Hippocampal formation (tissue), 2 donors: Measurements from ENCODE around the gene TMPRSS5.
"Not testable (repeated sequence)": the region's sequence is repeated elsewhere in the genome, so short reads cannot be mapped to it uniquely, and the experiment has no call there.

ENCODE experiments used
- DNase-seq, 2 donors: peaks; one replicate each; lab custom pipeline; 2025; lab: John Stamatoyannopoulos, UW

Gene TMPRSS5

DNA sequence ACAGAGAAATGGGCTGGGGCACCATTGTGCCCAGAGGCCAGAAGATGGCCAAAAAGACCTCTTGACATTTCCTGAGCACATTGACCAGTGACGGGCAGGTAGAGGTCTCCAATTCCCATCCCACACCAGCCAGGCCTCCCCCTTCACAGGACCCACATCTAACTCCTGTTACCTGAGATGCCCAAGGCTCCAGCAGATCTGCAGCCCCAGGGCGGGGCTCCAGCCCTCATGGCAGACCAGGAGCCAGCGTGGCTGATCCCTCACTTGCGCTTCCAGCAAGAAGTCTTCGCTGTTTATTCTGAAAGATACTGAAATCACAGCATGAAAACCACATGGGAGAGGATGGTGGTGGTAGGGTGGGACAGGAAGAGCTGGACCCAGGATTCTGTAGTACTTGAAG lies 9.0 kb downstream of the TMPRSS5 start:
- DNase-seq, result no peak

DNA sequence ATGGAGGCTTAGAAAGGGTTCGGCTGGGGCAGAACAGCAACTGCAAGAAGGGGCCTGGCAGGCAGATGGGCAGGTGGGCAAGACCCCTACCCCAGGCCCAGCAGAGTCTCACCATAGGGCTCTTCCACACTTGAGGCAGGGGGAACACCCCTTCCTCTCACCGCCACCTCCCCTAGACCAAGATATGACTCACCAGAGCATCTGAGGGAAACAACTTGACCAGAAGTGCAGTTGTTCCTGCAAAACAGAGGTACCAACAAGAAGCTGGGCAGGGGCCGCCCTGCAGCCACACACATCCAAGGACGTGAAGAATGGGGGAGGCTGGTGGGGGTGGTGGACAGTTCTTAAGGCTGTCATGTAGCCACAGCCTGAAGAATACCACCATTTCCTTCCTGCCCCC lies 10.9 kb downstream of the TMPRSS5 start:
- DNase-seq, result no peak

DNA sequence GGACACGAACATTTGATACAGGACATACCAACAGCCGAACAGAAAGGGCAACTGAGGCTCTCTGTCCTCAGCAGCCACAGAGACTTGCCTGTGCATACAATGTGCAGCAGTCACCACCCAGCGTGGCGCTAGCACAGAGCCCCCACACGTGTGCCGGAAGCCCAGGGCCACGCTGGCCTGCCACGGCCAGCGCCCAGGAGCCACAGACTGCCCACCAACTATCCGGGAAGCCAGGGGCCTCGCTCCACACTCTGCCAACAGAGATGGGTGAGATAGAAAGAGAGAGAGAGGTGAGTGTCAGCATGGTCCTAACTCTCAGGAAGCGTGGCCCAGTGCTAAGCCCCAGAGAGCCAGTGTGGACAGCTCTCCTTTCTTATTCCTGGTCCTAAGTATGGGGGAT lies 11.7 kb downstream of the TMPRSS5 start:
- no peak for DNase-seq

DNA sequence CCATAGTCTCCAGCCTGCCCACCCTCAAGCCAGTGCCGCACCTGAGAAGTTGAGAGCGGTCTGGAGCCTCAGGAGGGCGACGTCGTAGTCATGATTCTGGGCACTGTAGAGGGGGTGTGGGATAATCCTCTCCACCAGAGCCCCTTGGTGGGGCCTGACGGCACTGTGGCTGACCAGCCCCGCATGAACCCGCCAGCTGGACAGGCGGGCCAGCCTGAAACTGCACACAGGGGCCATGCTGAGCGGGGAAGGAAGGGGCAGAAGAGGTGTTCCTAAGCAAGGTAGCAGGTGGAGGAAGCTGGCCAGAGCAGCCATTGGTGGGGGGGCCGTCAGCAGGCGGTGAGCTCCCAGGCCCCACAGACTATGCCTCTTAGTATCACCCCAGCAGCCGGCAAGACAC lies 13.1 kb downstream of the TMPRSS5 start:
- no peak for DNase-seq

DNA sequence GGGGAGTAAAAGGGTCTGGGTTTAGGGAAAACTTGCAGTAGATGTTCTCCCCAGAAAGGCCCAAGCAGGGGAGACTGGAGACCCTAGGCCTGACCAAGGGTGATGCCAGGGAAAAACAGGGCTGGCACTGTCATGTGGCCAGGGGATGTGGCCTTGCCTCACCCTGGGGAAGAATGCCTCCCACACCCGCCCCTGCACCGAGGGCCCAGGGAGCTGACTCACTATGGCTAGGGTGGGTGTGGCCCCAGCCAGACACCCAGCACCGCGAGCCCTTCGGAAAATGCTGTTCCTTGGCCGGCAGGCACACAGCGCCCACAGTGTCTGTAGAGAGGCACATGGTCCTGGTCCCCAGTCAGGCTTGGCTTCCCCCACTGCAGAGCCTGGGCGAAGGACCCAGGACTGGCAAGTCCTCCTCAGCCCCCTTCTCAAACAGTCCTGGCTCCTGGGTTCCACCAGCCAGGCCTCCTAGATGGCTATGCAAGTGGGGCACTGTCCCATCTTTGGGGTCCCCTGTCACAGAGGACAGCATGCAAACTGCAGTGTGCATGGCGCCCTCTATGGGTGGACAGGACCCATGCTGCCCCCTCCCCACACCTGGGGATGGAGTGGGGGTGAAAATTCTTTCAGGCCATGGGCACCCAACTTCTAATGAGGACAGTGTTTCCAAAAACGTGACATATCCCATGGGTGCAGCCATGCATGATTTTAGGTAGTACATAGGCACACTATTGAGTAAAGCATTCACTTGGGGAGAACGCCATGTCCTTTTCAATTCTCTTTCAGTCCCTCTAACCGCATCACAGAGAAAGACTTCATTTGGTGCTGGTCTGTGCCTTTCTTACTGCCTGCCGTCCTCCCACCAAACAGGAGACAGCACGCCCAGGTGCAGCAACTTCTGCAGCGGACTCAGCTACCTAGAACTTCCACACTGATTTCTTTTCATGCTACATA lies 15.2 kb downstream of the TMPRSS5 start:
- DNase-seq, result no peak

DNA sequence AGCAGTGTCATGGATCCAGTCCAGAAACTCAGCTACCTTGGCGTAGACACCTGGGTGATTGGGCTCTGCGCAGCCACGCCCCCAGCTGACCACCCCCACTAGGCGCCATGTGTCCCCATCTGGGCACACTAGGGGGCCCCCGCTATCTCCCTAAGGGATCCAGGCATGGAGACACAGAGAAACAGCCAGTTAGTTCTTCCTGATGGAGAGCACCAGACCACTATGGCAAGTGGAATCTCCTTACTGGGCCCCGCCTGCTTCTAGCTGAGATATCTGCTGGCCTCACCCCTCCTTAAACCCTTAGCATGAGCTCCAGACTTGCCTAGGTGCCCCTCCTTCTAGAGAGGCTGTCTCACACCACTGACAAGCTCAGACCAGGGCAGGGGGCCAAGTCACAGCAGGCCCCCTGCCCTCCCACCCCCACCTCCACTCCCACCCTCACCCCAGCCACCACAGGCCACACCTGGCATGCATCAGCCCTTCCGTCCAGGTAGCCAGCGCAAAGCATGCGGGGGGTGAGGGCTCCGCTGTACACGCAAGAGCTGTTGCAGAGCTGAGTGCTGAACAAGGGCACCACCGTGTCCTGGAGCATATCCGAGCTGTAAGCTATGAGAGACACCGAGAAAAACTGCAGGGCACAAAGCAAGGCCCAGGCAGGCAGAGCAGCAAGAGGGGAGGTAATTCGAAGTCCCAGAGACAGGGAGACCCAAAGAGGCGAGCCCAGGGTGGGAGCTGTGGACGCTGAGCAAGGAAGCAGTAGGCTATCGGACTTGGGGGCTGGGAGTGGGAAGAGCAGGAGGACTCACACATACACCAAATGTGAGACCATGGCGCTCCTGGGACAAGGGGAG lies 16.1 kb downstream of the TMPRSS5 start:
- no peak for DNase-seq

DNA sequence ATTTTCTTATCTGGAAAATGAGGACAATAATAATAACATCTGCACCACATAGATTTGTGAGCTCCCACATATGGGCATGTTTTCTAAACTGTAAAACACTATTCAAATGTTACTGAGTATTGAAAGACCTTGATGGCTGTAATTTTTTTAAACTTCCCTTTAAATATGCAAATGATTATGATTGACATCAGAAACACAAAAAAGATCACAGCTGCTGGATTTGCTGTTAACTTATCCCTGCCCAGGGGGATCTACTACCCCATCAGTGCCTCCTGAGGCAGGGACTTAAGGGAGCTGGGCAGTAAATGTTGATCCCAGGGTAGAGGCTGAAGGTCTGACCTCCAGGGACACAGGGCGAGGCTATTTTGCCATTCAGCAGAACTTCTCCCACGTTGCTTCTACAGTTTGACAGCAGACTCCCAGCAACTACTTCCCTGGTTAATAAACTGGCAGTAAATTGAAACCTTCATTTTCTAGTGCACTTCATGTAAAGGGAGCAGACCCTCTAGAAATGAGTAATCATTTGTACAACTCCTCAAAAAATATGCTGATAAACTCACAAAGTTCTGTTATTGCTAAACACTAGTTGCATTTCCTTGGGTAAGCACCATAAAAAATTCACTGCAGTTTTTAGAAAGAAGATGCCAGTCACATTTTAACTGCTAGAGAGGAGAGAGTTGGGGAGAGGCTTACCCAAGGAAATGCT lies 20.3 kb downstream of the TMPRSS5 start:
- no peak for DNase-seq

DNA sequence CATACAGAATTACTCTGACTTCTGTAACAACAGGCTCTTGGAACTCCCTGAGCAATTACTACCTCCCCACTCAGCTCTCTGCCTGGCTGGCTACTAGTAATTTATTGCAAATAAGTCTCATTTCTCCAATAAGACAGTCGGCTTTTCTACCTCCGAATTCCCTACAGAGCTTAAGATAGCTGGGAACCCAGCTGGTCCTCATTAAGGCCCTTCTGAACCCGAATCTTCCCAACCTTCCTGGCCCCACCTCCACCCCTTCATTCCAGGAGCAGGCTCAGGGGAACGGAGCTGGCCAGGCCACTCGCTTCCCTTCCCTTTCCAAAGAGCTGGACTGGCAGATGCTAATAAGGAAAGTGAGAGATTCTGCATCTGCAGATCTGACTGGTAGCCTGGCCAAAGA lies 21.6 kb downstream of the TMPRSS5 start:
- no peak for DNase-seq

DNA sequence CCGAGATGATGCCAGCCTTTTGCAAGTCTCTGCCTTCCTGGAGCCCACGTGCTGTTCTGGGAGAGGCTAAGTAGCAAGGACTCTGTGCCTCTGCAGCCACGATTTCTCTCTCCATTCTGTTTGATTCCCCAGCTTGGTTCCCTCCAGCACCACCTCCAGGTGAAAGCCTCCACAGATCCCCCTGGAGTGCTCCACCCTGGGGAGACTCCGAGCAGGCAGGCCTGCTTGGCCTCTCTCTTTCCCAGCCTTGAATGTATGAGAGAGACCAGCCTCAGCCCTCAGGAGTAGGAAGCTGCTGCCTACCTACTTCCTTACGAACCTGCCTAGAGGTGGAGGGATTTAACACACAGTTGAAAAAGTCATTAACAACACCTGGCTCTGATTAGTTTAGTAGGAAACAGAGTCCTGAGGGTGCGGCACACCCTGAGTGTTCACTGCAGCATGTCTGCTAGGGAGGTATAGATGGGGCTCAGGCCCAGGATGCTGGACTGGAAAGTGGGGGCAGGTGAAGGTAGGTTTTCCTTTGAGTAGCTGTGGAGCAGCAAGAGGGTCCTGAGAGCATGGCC lies 22.5 kb downstream of the TMPRSS5 start:
- DNase-seq, result no peak

DNA sequence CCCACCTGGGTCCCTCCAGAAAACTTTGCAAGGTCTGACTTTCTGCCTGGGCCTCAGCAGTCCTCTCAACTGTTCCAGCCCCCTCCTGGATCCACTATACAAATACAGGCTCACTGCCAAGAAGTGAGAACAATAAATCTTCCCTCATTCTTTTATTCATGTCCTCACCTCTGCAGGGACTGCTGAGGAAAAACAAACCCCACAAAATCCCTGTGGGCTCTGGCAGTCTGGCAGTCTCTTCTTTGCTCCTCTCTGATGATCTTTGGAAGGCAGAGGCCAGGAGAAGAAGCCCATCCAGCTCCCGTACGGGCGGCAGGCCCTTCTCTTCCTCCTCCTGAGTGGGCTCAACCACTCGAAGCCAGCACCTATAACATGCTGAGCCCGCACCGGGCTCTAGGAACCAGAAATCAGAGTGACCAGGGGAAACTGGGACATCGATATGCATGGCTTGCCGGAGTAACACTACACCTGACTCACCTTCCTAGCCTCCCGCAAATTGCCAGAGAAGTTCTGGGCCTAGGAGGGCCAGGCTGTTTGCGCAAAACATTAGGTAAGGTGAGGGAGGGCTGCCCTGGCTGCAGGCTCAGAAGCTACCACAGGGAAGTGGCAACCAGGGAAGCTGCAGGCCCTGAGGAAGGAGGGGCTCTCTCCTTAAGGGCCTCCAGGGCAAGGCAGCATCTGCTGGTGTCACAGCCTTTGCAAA lies 24.2 kb downstream of the TMPRSS5 start:
- DNase-seq, result no peak

DNA sequence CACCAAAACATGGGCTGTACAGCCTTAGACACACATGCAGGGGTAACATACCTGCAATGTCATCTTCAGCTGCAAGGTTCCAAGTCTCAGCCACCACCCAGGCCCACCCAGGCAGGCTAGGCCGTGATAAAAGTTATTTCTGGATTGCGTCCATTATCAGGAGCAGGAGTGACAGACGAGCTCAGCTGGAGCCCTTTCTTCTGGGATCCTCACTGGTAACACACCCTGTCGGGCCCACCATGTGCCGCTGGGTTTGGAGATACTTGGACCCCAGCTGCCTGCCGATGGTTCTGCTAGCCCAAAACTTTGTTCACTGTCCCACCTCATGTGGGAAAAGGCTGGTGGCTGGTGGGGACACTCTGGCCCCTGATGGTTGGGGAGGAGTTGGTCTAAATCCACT lies 24.8 kb downstream of the TMPRSS5 start:
- no peak for DNase-seq

DNA sequence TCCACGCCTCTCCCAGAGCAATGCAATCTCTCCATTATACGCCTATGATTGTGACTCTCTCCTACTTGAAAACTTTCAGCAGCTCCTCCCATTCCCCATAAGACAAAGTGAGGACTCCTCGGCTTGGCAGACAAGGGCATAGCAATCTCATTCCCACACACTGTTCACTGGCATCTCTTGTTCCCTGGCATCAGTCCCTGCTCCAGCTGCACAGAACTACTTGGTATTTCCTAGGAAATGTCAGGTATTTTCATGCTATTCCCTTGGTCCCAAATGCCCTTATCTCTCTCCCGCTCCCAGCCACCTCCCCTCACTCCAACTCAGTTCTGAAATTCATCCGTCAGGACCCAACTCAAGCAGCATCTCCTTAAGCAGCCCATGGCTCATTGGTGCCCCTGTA lies 28.4 kb downstream of the TMPRSS5 start:
- no peak for DNase-seq

DNA sequence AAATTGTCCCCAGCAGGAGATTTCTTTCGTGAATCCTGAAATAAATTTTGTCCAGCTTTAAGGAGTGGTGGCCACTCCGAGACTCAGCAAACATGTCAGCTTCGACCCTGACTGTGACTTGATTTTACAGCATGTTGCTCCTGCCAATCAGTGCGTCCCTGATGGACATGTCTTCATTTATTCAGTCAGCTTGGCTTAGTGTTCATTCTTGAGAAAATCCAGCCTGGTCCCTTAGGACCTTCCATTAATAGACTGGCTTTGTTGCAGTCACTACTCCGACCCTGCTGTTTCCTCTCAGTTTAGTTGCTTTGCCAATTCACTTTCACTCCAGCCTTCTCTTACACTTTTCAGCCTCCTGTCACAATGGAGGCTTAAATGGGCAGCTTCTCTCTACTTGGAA lies 30.5 kb downstream of the TMPRSS5 start:
- DNase-seq, result no peak

DNA sequence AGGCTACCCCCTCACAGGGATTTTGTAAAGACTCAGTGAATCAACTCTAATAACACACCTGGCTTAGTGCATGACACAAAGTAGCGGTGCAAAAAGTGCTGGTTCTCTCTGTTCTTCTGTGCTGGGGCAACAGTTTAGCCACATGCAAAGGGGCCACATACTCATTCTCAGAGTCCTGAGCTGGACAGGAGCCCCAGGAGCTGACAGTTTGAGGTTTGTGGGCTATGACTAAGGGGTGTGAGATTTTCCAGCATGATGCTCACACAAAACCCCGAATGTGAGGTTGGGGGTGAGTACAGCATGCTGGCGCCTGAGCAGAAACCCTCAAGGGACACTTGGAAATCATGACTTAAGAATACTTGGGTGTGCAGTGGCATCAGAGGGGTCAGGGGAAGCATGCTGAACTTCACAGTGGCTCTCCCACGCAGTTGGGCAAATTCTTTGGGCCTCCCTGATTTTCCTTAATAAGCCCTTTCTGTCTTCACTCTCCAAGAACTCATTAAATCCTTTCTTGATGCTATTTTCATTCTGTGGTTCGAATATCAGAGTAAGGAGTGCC lies 31.0 kb downstream of the TMPRSS5 start:
- DNase-seq, result no peak

DNA sequence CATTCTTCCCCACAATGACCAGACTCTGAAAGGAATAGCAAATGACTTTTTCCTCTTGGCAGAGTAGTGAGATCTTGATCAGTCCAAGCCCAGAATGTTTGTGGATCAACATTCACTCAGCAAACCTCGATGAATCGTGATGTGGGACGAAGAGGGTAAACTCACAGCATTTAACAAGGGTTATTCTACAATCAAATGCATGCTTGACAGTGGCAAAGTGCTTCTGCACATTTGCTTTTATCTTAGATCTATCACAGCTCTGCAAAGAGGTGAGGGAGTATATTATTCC lies 31.8 kb downstream of the TMPRSS5 start:
- DNase-seq, result no peak

DNA sequence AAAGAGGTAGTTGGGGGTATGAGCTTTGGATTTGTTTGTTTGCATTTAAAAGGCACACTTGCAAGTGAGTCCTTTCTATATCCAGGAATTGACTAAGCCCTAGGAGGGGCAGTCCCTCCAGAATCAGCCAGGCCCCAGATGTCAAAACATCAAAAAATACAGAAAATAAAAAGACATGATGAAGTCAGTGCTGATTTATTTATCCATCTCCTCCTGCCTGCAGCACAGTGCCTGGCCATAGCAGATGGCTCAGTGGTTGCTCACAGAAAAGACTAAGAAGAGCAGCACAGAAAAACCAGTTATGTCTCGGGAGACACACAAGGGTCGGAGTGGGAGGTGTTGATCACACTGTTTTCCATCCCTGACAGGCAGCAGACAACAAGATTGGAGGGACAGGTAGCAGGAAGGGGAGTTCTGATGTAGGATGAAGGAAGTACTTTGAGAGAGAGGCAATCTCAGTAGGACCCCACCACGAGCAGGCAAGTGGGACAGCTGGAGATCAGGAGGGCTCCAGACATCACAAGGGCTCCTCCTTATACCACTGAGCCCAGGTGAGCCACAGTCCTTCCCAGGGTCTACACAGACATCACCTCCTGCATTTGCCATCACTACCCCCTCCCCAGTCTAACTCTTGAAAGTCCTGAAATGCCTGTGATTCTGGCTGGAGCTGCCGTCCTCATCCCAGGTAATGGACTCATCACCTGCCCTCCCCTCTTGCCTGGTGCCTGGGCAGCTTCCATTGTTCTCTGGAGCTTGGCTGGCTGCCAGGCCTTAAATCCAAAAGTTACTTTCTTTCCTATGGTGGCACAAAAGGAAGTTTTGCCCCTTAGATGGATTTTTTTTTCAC lies 32.3 kb downstream of the TMPRSS5 start:
- DNase-seq, result no peak

DNA sequence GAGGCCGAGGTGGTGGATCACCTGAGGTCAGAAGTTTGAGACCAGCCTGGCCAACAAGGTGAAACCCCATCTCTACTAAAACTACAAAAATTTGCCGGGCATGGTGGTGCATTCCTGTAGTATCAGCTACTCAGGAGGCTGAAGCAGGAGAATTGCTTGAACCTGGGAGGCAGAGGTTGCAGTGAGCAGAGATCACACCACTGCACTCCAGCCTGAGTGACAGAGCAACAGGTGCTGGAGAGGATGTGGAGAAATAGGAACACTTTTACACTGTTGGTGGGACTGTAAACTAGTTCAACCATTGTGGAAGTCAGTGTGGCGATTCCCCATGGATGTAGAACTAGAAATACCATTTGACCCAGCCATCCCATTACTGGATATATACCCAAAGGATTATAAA lies 34.2 kb downstream of the TMPRSS5 start:
- DNase-seq, result not testable (repeated sequence)

DNA sequence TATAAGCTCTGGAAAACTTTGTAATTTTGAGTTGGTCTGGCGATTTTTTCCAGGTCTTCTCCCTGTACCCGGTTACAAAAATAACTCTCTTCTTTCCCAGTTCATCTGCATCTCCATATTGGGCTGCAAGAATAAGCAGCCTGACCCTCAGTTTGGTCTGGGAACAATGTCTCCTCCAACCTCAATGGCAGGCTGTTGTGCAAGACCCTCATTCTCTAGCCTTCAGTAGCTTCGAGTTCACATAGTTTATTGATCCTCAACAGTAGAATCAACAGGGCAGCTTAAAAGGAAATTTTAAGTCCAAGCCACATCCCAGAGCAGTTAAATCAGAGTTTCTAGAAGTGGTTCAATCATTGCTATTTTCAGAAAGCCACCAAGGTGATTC lies 35.3 kb downstream of the TMPRSS5 start:
- no peak for DNase-seq

DNA sequence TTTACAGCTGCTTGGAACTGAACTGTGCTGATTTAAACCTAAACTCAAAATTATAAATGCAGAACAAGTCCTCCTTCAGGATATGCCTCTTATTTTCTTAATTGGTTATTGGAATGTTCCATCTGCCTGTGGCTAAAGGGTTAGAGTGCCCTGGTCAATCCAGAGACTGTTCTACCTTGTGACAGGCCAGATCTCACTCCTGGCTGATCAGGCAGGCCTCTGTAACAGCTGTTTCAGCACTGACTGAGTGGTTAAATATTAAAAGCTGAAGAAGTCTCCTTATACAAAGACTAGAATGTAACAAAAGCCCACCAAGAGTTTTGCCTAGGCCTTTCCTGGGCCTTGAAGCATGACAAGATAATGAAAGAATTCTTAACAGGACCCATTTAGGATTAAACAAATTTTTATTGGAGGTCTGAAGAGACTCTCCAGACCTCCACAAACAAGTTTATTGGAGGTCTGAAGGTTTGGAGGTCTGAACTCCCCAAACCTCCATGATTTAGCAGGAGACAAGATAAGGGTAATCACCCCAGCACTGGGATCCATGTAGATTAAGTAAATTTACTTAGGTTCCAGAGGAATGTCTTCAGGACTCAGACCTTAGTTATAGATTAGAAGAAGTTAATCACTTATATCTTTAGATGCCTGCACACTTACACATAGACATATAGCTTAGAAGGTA lies 35.8 kb downstream of the TMPRSS5 start:
- DNase-seq, result no peak

DNA sequence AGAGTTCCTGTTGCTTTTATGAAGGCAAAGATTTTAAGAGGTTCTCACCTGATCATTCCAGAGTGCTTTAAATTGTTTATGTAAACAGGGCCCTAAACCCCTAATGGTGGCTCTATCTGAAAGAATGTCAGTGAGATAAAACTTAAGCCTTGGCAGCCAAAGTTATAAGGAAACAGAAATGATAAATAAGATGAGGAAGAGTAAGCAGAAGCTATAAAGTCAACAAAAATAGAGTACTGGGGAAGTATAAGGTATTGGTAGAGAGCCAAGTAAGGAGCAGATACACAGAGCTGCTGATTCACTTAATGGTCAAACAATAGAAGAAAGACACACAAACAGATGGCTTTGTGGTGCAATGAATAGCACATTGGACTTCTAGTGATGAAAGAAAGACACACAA lies 37.9 kb downstream of the TMPRSS5 start:
- DNase-seq, result no peak
